ENCODE data around the gene KLK7.

The KLK7 gene

DNA sequence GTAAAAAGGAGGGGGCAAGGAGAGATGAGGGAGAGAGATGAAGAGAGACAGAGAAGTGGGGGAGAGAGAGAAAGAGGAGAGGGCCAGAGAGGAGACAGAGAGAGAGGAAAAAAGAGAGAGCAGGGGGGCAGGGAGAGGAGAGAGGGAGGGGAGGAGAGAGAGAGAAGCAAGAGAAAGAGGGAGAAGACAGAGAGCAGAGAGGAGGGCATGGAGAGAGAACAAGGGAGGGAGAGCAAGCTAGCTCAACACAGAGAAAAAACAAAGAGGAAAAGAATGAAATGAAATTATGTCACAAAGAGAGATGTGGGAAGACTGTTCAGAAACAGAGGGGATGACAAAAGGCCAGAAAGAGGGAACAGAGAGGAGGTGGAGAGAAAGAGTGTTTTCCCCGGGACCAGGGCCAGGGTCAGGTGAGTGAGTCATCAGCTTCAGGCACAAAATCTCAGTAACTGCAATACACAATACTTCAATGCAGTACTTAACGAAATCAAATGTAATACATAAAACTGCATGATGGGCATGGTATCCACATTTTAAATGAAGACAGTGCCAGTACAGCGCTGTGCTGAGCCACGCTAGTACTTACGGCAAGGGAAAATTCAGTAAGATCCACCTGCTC lies 4.8 kb downstream of the KLK7 start:
- Histone ChIP-seq H4K8ac (ENCODE audit: low read length) (no peak overlapping the region), H3K4me1 (ENCODE audit: control insufficient read depth, insufficient read depth, low read depth, low read length) (no peaks in the 10 kb centered on the region)
- WGBS, result 63% methylated on average over 5 of the region's 5 CpGs

DNA sequence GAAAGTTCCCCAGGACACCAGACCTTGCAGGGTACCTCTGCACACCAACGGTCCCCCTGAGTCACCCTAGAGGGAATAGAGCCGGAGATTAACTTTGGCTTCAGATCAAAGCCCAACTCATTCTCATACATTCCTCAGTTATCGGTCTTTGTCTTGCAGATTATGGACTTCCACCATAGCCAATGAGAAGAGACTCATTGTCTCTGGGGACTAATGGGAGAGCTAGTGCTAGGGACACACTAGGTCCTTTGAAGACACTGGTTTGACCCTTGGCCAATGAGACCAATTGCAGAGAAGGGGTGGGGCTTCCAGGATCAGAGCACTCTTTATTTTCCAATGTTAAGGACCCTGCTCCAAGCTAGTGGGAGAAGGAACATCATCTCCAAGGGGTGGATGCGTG lies 6.1 kb downstream of the KLK7 start:
- Histone ChIP-seq H2AK5ac (ENCODE audit: low read length, severe bottlenecking) (no peak overlapping the region), H4K8ac (ENCODE audit: low read length) (no peak overlapping the region), H3K4me1 (ENCODE audit: control insufficient read depth, insufficient read depth, low read depth, low read length) (no peaks in the 10 kb centered on the region), H3K9me3 (ENCODE audit: control insufficient read depth, low read length) (no peaks in the 10 kb centered on the region), H2BK12ac (ENCODE audit: low read length in 2 of 2) (no peak overlapping the region), H3K4ac (ENCODE audit: low read depth in 1 of 2, low read length in 2 of 2) (no peak overlapping the region), H3K27me3 (ENCODE audit: control insufficient read depth in 1 of 2, insufficient read depth in 1 of 2, low read length in 2 of 2) (peaks cover 0 to 44% of the 10 kb centered on the region in 2 experiments), H3K18ac (ENCODE audit: low read depth in 1 of 2, low read length in 2 of 2) (no peak overlapping the region), H3K27ac (ENCODE audit: low read length, poor library complexity, severe bottlenecking) (no peak overlapping the region), H3K23ac (ENCODE audit: low read length in 2 of 2) (no peak overlapping the region), H2AFZ (ENCODE audit: low read depth, low read length) (no peak overlapping the region), H3K4me3 (ENCODE audit: insufficient read depth in 1 of 2, low read depth in 1 of 2, low read length in 2 of 2) (no peak overlapping the region), H3K79me1 (replicated peaks; ENCODE audit: low read length, poor library complexity, severe bottlenecking) (no peaks in the 10 kb centered on the region), H2BK15ac (ENCODE audit: low read depth, poor library complexity, severe bottlenecking) (no peak overlapping the region), H2BK5ac (ENCODE audit: low read depth, low read length, poor library complexity, severe bottlenecking) (no peak overlapping the region), H3K9ac (ENCODE audit: low read length) (no peak overlapping the region), H4K91ac (ENCODE audit: low read length) (no peak overlapping the region), H3K36me3 (ENCODE audit: control insufficient read depth in 1 of 2, insufficient read depth in 2 of 2, low read depth in 1 of 2, low read length in 2 of 2) (no peaks in the 10 kb centered on the region), H3K4me2 (ENCODE audit: low read length, poor library complexity, severe bottlenecking) (no peak overlapping the region), H2BK120ac (ENCODE audit: low read depth, low read length) (no peak overlapping the region), H3K14ac (ENCODE audit: low read length in 2 of 2) (no peak overlapping the region)
- WGBS, result 72% methylated on average over 4 of the region's 4 CpGs
- no peak for DNase-seq

More for the DNA sequence above, 4.8 kb downstream of the KLK7 start:
- Histone ChIP-seq H3K23ac (ENCODE audit: low read length in 2 of 2) (no peak overlapping the region), H2BK15ac (ENCODE audit: low read depth, poor library complexity, severe bottlenecking) (no peak overlapping the region), H3K4me3 (ENCODE audit: insufficient read depth in 1 of 2, low read depth in 1 of 2, low read length in 2 of 2) (no peak overlapping the region), H3K27me3 (ENCODE audit: control insufficient read depth in 1 of 2, insufficient read depth in 1 of 2, low read length in 2 of 2) (peaks cover 0 to 45% of the 10 kb centered on the region in 2 experiments), H3K79me1 (replicated peaks; ENCODE audit: low read length, poor library complexity, severe bottlenecking) (no peaks in the 10 kb centered on the region), H2AFZ (ENCODE audit: low read depth, low read length) (no peak overlapping the region), H3K9ac (ENCODE audit: low read length) (no peak overlapping the region), H3K4me2 (ENCODE audit: low read length, poor library complexity, severe bottlenecking) (no peak overlapping the region), H2BK12ac (ENCODE audit: low read length in 2 of 2) (no peak overlapping the region), H2AK5ac (ENCODE audit: low read length, severe bottlenecking) (no peak overlapping the region), H3K4ac (ENCODE audit: low read depth in 1 of 2, low read length in 2 of 2) (no peak overlapping the region), H3K18ac (ENCODE audit: low read depth in 1 of 2, low read length in 2 of 2) (no peak overlapping the region), H2BK5ac (ENCODE audit: low read depth, low read length, poor library complexity, severe bottlenecking) (no peak overlapping the region), H3K14ac (ENCODE audit: low read length in 2 of 2) (no peak overlapping the region), H3K27ac (ENCODE audit: low read length, poor library complexity, severe bottlenecking) (no peak overlapping the region), H2BK120ac (ENCODE audit: low read depth, low read length) (no peak overlapping the region), H3K9me3 (ENCODE audit: control insufficient read depth, low read length) (no peaks in the 10 kb centered on the region), H3K36me3 (ENCODE audit: control insufficient read depth in 1 of 2, insufficient read depth in 2 of 2, low read depth in 1 of 2, low read length in 2 of 2) (no peaks in the 10 kb centered on the region), H4K91ac (ENCODE audit: low read length) (no peak overlapping the region)
- DNase-seq, result no peak

- H2BK15ac ChIP-seq (ENCODE audit: low read depth, poor library complexity, severe bottlenecking), result peak overlapping the region; percentile 52
- no peak overlapping the region for H2BK5ac ChIP-seq (ENCODE audit: low read depth, low read length, poor library complexity, severe bottlenecking)
- H4K91ac ChIP-seq (ENCODE audit: low read length), result no peak overlapping the region
- no peak overlapping the region for H3K27ac ChIP-seq (ENCODE audit: low read length, poor library complexity, severe bottlenecking)
- H3K4ac ChIP-seq (ENCODE audit: low read depth in 1 of 2, low read length in 2 of 2), result no peak overlapping the region
- peaks cover 0 to 37% of the 10 kb centered on the region in 2 experiments for H3K27me3 ChIP-seq (ENCODE audit: control insufficient read depth in 1 of 2, insufficient read depth in 1 of 2, low read length in 2 of 2)
- 22% methylated on average over 8 of the region's 8 CpGs for WGBS
- H3K4me3 ChIP-seq (ENCODE audit: insufficient read depth in 1 of 2, low read depth in 1 of 2, low read length in 2 of 2), result no peak overlapping the region
- no peak overlapping the region for H3K4me2 ChIP-seq (ENCODE audit: low read length, poor library complexity, severe bottlenecking)
- no peaks in the 10 kb centered on the region for H3K4me1 ChIP-seq (ENCODE audit: control insufficient read depth, insufficient read depth, low read depth, low read length)
- DNase-seq, result no peak
- no peaks in the 10 kb centered on the region for H3K79me1 ChIP-seq (replicated peaks; ENCODE audit: low read length, poor library complexity, severe bottlenecking)
- no peak overlapping the region for H4K8ac ChIP-seq (ENCODE audit: low read length)
- H3K9ac ChIP-seq (ENCODE audit: low read length), result no peak overlapping the region
- H2BK120ac ChIP-seq (ENCODE audit: low read depth, low read length), result no peak overlapping the region
- H3K14ac ChIP-seq (ENCODE audit: low read length in 2 of 2), result no peak overlapping the region
- H3K36me3 ChIP-seq (ENCODE audit: control insufficient read depth in 1 of 2, insufficient read depth in 2 of 2, low read depth in 1 of 2, low read length in 2 of 2), result no peaks in the 10 kb centered on the region
- no peak overlapping the region for H2AFZ ChIP-seq (ENCODE audit: low read depth, low read length)
- H3K23ac ChIP-seq (ENCODE audit: low read length in 2 of 2), result no peak overlapping the region
- H3K18ac ChIP-seq (ENCODE audit: low read depth in 1 of 2, low read length in 2 of 2), result no peak overlapping the region
- H3K9me3 ChIP-seq (ENCODE audit: control insufficient read depth, low read length), result no peaks in the 10 kb centered on the region
- no peak overlapping the region for H2AK5ac ChIP-seq (ENCODE audit: low read length, severe bottlenecking)
- H2BK12ac ChIP-seq (ENCODE audit: low read length in 2 of 2), result no peak overlapping the region
Measured at GRCh38 chr19:50975766-50976165, 8.0 kb downstream of the KLK7 start.

GRCh38 chr19:50974702-50975556 lies 8.8 kb downstream of the KLK7 start:
- 56% methylated on average over 6 of the region's 9 CpGs for WGBS
- no peak overlapping the region for H3K18ac ChIP-seq (ENCODE audit: low read depth in 1 of 2, low read length in 2 of 2)
- no peak overlapping the region for H3K23ac ChIP-seq (ENCODE audit: low read length in 2 of 2)
- no peak overlapping the region for H3K4me3 ChIP-seq (ENCODE audit: insufficient read depth in 1 of 2, low read depth in 1 of 2, low read length in 2 of 2)
- H2BK120ac ChIP-seq (ENCODE audit: low read depth, low read length), result no peak overlapping the region
- H3K9ac ChIP-seq (ENCODE audit: low read length), result no peak overlapping the region
- H3K4me1 ChIP-seq (ENCODE audit: control insufficient read depth, insufficient read depth, low read depth, low read length), result no peaks in the 10 kb centered on the region
- H4K8ac ChIP-seq (ENCODE audit: low read length), result no peak overlapping the region
- peaks cover 0 to 37% of the 10 kb centered on the region in 2 experiments for H3K27me3 ChIP-seq (ENCODE audit: control insufficient read depth in 1 of 2, insufficient read depth in 1 of 2, low read length in 2 of 2)
- H3K4ac ChIP-seq (ENCODE audit: low read depth in 1 of 2, low read length in 2 of 2), result no peak overlapping the region
- H2BK15ac ChIP-seq (ENCODE audit: low read depth, poor library complexity, severe bottlenecking), result no peak overlapping the region
- H2AK5ac ChIP-seq (ENCODE audit: low read length, severe bottlenecking), result no peak overlapping the region
- no peaks in the 10 kb centered on the region for H3K9me3 ChIP-seq (ENCODE audit: control insufficient read depth, low read length)
- no peak for DNase-seq
- no peak overlapping the region for H2AFZ ChIP-seq (ENCODE audit: low read depth, low read length)
- H2BK12ac ChIP-seq (ENCODE audit: low read length in 2 of 2), result no peak overlapping the region
- no peak overlapping the region for H4K91ac ChIP-seq (ENCODE audit: low read length)
- H3K36me3 ChIP-seq (ENCODE audit: control insufficient read depth in 1 of 2, insufficient read depth in 2 of 2, low read depth in 1 of 2, low read length in 2 of 2), result no peaks in the 10 kb centered on the region
- no peak overlapping the region for H2BK5ac ChIP-seq (ENCODE audit: low read depth, low read length, poor library complexity, severe bottlenecking)
- H3K27ac ChIP-seq (ENCODE audit: low read length, poor library complexity, severe bottlenecking), result no peak overlapping the region
- H3K4me2 ChIP-seq (ENCODE audit: low read length, poor library complexity, severe bottlenecking), result no peak overlapping the region
- H3K14ac ChIP-seq (ENCODE audit: low read length in 2 of 2), result no peak overlapping the region
- H3K79me1 ChIP-seq (replicated peaks; ENCODE audit: low read length, poor library complexity, severe bottlenecking), result no peaks in the 10 kb centered on the region
